Suprapubic skin (tissue), 3 donors: ENCODE results near the gene GNAI1.

Experiments used
- CTCF ChIP-seq, 2 donors: fragments of 200-600 bp in 1 of 2; fragments of 450-650 bp in 1 of 2; sonication (generic) in 1 of 2; IDR thresholded peaks; one replicate each; pipeline ENCODE4 v1.5.1; 2016 to 2019; ENCODE audit warnings: antibody characterized with exemption in 2 of 2, mild to moderate bottlenecking in 1 of 2, moderate library complexity in 1 of 2
- EP300 ChIP-seq: sonication (generic); formaldehyde crosslinking; IDR thresholded peaks from one replicate; pipeline ENCODE4 v1.6.1; 2017; ENCODE audit warnings: antibody characterized with exemption

DNA sequence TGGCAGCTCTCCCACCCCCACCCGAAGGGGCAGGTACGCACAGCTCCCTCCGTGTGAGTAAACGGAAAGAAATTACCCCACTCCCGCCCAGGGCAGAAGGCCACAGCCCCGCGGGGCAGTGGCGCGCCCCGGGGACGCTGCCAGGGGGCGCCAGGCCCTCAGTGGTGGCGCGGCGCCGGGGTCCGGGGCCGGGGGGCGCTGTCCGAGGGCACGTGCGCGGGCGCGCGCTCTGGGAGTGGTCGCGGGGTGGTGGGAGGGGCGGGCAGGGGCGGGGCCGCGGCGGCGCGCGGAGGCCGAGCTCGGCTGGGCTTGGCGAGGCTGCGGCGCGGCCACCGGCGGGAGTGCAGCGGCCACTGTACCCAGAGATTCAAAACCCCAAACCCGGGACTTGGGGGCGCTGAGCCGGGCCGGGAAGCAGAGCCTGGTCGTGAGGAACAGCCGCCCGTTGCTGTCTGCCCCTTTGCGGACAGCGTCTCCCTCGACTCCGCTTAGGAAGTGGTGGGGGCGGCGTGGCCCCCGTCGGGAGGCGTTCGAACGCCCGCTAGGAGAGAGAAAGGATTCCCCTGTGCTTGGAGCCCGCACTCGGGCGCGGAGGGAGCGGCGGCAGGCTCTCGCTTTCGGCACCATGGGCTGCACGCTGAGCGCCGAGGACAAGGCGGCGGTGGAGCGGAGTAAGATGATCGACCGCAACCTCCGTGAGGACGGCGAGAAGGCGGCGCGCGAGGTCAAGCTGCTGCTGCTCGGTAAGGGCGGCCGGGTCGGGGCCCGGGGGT is at the start of gene GNAI1:
- TF ChIP-seq EP300 (no peak), CTCF (IDR thresholded peaks at IDR 0.05) (peak in 1 of 2 donors; percentile 27)
